Fibroblast of the conjunctiva (primary cell): ENCODE results near the gene AKR1D1.

Source experiments
- DNase-seq: peaks from one replicate; pipeline ENCODE4 v3.0.0-alpha.2; 2010; ENCODE audit warnings: low read depth

The AKR1D1 gene

GRCh38 chr7:138166681-138167080 is 90.4 kb downstream of the AKR1D1 start:
- no peak for DNase-seq

DNA sequence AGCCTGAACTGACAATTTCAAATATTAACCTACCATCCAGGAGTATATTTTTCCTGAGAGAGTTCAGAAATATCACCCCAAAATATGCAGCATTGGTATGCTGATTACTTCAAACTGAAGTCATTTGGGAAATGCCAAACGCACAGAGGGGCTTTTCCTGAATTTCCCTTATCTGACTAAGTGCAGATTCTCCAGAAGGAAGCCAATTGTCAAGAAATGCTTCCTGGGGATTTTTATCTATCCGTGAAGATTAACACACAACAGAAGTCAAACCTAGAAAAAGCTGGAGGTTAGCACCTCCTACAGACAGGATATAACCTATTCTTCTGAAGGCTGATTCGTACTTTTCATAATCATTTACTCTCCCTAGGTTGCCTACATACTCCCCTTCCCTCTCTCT is 91.0 kb downstream of the AKR1D1 start:
- no peak for DNase-seq

- no peak for DNase-seq
These were observed 91.6 kb downstream of the AKR1D1 start for GRCh38 chr7:138167869-138168296.
